ENCODE results near the gene KRR1. TPM values are rescaled to one million over a fixed set of nuclear protein-coding genes. Genes with fewer than 3 reads are reported as not detected.

Gene KRR1
- total RNA-seq, 1 experiment from 2014 or later = 192 TPM

DNA sequence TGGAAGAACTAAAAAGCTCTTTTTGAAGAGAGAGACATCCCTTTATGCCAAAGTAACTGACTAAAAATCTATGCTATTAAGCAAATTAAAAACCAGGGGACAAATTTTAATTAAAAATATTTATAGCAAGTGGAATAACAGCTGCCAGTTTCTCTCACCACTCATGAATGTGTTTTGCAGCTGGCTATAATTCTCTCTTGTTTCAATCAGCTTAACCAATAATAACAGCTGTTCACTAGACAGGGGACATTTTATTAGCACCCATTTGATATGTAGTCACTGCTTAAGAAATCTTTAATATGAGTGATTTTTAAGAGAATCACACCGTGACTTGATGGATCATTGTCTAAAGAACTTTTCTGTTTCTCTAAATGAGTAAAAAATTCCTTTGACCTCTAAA is 34.2 kb upstream of the KRR1 start:
- POLR2A ChIA-PET = no interaction called here
- CTCF ChIA-PET = no interaction called here

More for the DNA sequence above, 34.2 kb upstream of the KRR1 start:
- Histone ChIP-seq H3K9me2 (ENCODE audit: insufficient read depth) (no peaks in the 10 kb centered on the region), H3K4me3 (replicated peaks in 1 of 2; ENCODE audit: low read depth in 1 of 2, low read length in 2 of 2) (no peak overlapping the region), H3K36me3 (ENCODE audit: control insufficient read depth in 1 of 2, insufficient read depth in 2 of 2, low read length in 2 of 2) (no peaks in the 10 kb centered on the region), H3K9me3 (ENCODE audit: control insufficient read depth in 1 of 2, insufficient read depth in 1 of 2, low read depth in 1 of 2, low read length in 2 of 2) (no peaks in the 10 kb centered on the region), H3K9ac (ENCODE audit: low read length) (no peak overlapping the region), H3K4me1 (ENCODE audit: control insufficient read depth in 1 of 2, insufficient read depth in 2 of 2, low read length in 2 of 2) (peaks cover 14 to 16% of the 10 kb centered on the region in 2 experiments; a peak in 3 of 4 replicates), H3K27me3 (ENCODE audit: insufficient read depth, low read length) (no peaks in the 10 kb centered on the region), H3K4me2 (ENCODE audit: low read length) (no peak overlapping the region), H3K27ac (ENCODE audit: low read depth, low read length) (no peak overlapping the region), H4K20me1 (ENCODE audit: insufficient read depth) (no peaks in the 10 kb centered on the region), H2AFZ (ENCODE audit: low read depth, low read length, poor library complexity, severe bottlenecking) (no peak overlapping the region), H3K79me2 (ENCODE audit: insufficient read depth, low read length) (no peaks in the 10 kb centered on the region)
- RAD21 ChIA-PET (ENCODE audit: low non-redundant PET in 1 of 2, low total read pairs in 2 of 2, uncharacterized antibody in 2 of 2, unreplicated experiment in 2 of 2) = no interaction called here
- DNase-seq (ENCODE audit: low read depth, low spot score) (no peak), ATAC-seq (no peak)
- TF ChIP-seq YY1 (IDR thresholded peaks at IDR 0.05; ENCODE audit: extremely low read depth, insufficient replicate concordance, low read depth, low read length) (no peak), CEBPB (IDR thresholded peaks at IDR 0.05; ENCODE audit: low read depth) (no peak), EGR1 (IDR thresholded peaks at IDR 0.05; ENCODE audit: low read depth) (no peak), POLR2AphosphoS5 (IDR thresholded peaks at IDR 0.05; ENCODE audit: low read depth, low read length) (no peak), RAD21 (IDR thresholded peaks at IDR 0.05; ENCODE audit: low read depth) (no peak)
- TF ChIP-seq, protein P1, sequence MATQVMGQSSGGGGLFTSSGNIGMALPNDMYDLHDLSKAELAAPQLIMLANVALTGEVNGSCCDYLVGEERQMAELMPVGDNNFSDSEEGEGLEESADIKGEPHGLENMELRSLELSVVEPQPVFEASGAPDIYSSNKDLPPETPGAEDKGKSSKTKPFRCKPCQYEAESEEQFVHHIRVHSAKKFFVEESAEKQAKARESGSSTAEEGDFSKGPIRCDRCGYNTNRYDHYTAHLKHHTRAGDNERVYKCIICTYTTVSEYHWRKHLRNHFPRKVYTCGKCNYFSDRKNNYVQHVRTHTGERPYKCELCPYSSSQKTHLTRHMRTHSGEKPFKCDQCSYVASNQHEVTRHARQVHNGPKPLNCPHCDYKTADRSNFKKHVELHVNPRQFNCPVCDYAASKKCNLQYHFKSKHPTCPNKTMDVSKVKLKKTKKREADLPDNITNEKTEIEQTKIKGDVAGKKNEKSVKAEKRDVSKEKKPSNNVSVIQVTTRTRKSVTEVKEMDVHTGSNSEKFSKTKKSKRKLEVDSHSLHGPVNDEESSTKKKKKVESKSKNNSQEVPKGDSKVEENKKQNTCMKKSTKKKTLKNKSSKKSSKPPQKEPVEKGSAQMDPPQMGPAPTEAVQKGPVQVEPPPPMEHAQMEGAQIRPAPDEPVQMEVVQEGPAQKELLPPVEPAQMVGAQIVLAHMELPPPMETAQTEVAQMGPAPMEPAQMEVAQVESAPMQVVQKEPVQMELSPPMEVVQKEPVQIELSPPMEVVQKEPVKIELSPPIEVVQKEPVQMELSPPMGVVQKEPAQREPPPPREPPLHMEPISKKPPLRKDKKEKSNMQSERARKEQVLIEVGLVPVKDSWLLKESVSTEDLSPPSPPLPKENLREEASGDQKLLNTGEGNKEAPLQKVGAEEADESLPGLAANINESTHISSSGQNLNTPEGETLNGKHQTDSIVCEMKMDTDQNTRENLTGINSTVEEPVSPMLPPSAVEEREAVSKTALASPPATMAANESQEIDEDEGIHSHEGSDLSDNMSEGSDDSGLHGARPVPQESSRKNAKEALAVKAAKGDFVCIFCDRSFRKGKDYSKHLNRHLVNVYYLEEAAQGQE (IDR thresholded peaks at IDR 0.05; ENCODE audit: low read depth) = no peak
- no TSS peak for BruUV-seq (replicated peaks)
- intact Hi-C loops (cut with micrococcal nuclease) = no loop called here

All from HCT116 (cell line).